HL-60 (cell line): ENCODE results near the gene IL2RG.

ENCODE experiments used
- DNase-seq, 2 experiments: peaks; one replicate each; pipeline ENCODE4 v3.0.0-alpha.2; 2010 to 2020; ENCODE audit warnings: low read depth in 1 of 2, low spot score in 1 of 2
- H3K27ac ChIP-seq: fragments of 250-450 bp; sonication (Bioruptor Pico); replicated peaks from 2 replicates; pipeline ENCODE4 v1.5.1; 2020; ENCODE audit warnings: mild to moderate bottlenecking, moderate library complexity
- H3K27me3 ChIP-seq: fragments of 250-450 bp; sonication (Bioruptor Pico); 2 replicates; pipeline ENCODE4 v1.5.1; 2021; ENCODE audit warnings: mild to moderate bottlenecking, moderate library complexity; ENCODE audit not compliant: insufficient read depth, poor library complexity, severe bottlenecking
- H3K4me3 ChIP-seq: replicated peaks from 2 replicates; pipeline ENCODE4 v1.5.1; 2011; ENCODE audit warnings: mild to moderate bottlenecking, control low read depth, low read length; ENCODE audit not compliant: insufficient read depth
- GABPA ChIP-seq: IDR thresholded peaks from 2 replicates; pipeline ENCODE4 v1.6.1; 2012; ENCODE audit warnings: low read depth
- POLR2AphosphoS5 ChIP-seq: IDR thresholded peaks from 2 replicates; pipeline ENCODE4 v1.6.1; 2012; ENCODE audit warnings: low read depth
- SPI1 ChIP-seq: IDR thresholded peaks from 2 replicates; pipeline ENCODE4 v1.6.1; 2012; ENCODE audit warnings: low read depth, mild to moderate bottlenecking, borderline replicate concordance
- TF ChIP-seq, protein P1 (sequence below): IDR thresholded peaks from one replicate; pipeline ENCODE4 v1.5.1; 2011; ENCODE audit warnings: low read length, control low read depth, inconsistent platforms; ENCODE audit not compliant: insufficient read depth
- TF ChIP-seq, protein P2 (sequence below): IDR thresholded peaks from 2 replicates; pipeline ENCODE4 v1.6.1; 2012; ENCODE audit warnings: low read depth; ENCODE audit not compliant: insufficient replicate concordance

IL2RG gene

GRCh38 chrX:71098302-71098701, 13.1 kb downstream of the IL2RG start:
- no peaks in the 10 kb centered on the region for H3K27me3 ChIP-seq
- no peak overlapping the region for H3K27ac ChIP-seq
- TF ChIP-seq, protein P1, sequence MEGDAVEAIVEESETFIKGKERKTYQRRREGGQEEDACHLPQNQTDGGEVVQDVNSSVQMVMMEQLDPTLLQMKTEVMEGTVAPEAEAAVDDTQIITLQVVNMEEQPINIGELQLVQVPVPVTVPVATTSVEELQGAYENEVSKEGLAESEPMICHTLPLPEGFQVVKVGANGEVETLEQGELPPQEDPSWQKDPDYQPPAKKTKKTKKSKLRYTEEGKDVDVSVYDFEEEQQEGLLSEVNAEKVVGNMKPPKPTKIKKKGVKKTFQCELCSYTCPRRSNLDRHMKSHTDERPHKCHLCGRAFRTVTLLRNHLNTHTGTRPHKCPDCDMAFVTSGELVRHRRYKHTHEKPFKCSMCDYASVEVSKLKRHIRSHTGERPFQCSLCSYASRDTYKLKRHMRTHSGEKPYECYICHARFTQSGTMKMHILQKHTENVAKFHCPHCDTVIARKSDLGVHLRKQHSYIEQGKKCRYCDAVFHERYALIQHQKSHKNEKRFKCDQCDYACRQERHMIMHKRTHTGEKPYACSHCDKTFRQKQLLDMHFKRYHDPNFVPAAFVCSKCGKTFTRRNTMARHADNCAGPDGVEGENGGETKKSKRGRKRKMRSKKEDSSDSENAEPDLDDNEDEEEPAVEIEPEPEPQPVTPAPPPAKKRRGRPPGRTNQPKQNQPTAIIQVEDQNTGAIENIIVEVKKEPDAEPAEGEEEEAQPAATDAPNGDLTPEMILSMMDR: peak; percentile 32
- TF ChIP-seq, protein P2, sequence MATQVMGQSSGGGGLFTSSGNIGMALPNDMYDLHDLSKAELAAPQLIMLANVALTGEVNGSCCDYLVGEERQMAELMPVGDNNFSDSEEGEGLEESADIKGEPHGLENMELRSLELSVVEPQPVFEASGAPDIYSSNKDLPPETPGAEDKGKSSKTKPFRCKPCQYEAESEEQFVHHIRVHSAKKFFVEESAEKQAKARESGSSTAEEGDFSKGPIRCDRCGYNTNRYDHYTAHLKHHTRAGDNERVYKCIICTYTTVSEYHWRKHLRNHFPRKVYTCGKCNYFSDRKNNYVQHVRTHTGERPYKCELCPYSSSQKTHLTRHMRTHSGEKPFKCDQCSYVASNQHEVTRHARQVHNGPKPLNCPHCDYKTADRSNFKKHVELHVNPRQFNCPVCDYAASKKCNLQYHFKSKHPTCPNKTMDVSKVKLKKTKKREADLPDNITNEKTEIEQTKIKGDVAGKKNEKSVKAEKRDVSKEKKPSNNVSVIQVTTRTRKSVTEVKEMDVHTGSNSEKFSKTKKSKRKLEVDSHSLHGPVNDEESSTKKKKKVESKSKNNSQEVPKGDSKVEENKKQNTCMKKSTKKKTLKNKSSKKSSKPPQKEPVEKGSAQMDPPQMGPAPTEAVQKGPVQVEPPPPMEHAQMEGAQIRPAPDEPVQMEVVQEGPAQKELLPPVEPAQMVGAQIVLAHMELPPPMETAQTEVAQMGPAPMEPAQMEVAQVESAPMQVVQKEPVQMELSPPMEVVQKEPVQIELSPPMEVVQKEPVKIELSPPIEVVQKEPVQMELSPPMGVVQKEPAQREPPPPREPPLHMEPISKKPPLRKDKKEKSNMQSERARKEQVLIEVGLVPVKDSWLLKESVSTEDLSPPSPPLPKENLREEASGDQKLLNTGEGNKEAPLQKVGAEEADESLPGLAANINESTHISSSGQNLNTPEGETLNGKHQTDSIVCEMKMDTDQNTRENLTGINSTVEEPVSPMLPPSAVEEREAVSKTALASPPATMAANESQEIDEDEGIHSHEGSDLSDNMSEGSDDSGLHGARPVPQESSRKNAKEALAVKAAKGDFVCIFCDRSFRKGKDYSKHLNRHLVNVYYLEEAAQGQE: no peak
- TF ChIP-seq GABPA (no peak), POLR2AphosphoS5 (no peak), SPI1 (peak; percentile 53; the same call in 1 of the 2 replicates)
- peak in 1 of 2 experiments; percentile 78 for DNase-seq
- no peak overlapping the region for H3K4me3 ChIP-seq

- TF ChIP-seq, protein P1: no peak
- TF ChIP-seq SPI1: no peak
- H3K27ac ChIP-seq: no peak overlapping the region; the same call in 1 of the 2 replicates
- no peak for DNase-seq
- H3K4me3 ChIP-seq: peak overlapping the region; percentile 62
- H3K27me3 ChIP-seq: no peaks in the 10 kb centered on the region
Observed at GRCh38 chrX:71096760-71097032, 14.7 kb downstream of the IL2RG start.

DNA sequence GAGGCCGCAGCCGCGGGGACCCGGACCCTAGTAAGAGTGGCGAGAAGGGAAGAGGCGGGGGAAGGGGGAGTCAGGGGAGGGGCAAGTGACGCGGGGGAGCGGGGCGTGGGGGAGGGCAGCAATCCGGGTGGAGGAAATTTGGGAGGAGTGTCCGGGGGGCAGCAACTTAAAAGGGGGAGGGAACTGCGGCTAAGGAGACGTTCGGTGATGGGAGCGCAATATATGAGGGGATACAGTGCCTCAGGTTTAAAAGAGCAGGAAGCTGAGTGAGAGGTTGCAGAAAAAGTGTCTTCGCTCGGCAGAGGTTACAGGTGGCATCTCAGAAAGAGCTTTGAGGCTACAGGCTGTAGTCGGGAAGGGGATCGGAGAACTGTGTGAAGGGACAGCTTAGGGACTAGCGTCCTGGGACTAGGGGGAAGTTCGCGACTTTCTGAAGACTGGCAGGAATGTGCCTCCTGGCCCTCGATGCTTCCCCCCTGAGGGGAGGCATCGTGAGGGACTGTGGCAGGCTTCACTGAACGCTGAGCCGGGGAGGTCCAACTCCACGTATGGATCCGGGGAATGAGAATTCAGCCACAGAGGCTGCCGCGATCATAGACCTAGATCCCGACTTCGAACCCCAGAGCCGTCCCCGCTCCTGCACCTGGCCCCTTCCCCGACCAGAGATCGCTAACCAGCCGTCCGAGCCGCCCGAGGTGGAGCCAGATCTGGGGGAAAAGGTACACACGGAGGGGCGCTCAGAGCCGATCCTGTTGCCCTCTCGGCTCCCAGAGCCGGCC, 15.2 kb downstream of the IL2RG start:
- TF ChIP-seq SPI1 (no peak), POLR2AphosphoS5 (0 out of 2 replicates have a peak, but pooled peaks have one; percentile 0)
- no peak for DNase-seq
- peak overlapping the region; percentile 62 for H3K4me3 ChIP-seq
- peak overlapping the region; percentile 34; the same call in 1 of the 2 replicates for H3K27ac ChIP-seq
- no peaks in the 10 kb centered on the region for H3K27me3 ChIP-seq

DNA sequence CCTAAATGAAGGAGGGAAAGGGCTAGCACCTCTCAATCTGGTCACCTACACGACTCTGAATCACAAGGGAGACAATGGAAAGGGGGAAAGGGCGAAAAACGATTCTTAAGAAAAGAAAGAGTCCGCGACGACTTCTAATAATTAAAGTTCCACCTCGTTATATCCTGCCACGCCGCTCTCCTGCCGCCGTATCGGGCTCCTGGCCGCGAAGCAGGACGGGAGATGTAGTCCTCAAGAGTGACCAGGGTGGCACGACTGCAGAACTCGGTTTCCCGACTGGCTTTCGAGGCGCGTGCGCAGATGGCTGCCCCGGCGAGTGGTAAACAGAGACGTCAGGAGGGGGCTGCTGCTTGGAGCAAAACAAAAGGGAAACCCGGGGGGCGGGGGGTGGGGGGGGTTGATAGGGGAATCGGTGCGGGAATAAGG, 15.8 kb downstream of the IL2RG start, which contains the start of gene FOXO4:
FOXO4 (plus strand) TSS at position 297 of the 426 bp plus-strand sequence. CDS start 678 bp downstream, outside the sequence.
- DNase-seq: peak in 1 of 2 experiments; percentile 89
- H3K4me3 ChIP-seq: peak within 1 kb of the TSS; percentile 62
- peak within 1 kb of the TSS; percentile 43 for H3K27ac ChIP-seq
- H3K27me3 ChIP-seq: no peaks in the 10 kb centered on the region
- TF ChIP-seq, protein P1: no peak
- no peak for TF ChIP-seq GABPA
- TF ChIP-seq SPI1: no peak
- TF ChIP-seq, protein P2: no peak
- TF ChIP-seq POLR2AphosphoS5: no peak
